ENCODE data around the gene LRPAP1. TPM values are rescaled to one million over a fixed set of nuclear protein-coding genes. Genes with fewer than 3 reads are reported as not detected.
"Not testable (repeated sequence)": the region's sequence is repeated elsewhere in the genome, so short reads cannot be mapped to it uniquely, and the experiment has no call there.

The LRPAP1 gene
- total and polyA plus RNA-seq, 2 donors (not counting 3 experiments of a cell fraction or from before 2014, with no cell fraction given): 90.1 to 170 TPM

DNA sequence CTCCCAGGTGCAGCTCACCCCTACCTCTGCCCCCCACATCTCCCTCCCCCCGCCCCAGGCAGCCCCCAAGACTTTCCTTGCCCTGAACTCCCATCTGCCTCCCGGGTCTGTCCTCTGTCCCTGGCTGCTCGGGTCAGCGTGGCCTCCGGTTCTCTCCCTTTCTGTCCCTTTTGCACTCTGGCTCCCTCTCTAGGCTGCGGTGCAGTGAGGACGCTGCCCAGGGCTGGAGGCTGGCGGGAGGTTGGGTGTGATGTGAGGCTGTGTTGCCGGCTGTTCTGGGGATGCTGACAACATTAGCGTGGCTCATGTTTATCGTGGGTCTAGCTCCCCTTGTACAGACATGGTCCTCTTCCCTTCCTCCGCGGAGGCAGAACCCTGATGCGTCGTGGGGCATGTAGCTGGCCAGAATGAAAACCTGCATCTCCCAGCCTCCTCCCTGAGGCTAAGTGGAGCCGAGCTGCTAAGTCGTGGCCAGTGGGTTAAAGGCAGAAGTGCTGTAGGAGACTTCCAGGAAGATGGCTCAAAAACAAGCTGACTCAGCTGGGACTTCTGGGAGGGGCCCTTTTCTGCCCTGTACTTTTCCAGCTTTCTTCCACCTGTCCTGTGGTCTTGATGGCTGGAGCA is 24.1 kb upstream of the LRPAP1 start:
- H3K9me3 ChIP-seq (replicated peaks; ENCODE audit: control insufficient read depth, insufficient read depth, low read length); H3K36me3 ChIP-seq (ENCODE audit: control insufficient read depth in 2 of 2, extremely low read depth in 1 of 2, insufficient read depth in 2 of 2, low read length in 2 of 2); H4K20me1 ChIP-seq (replicated peaks; ENCODE audit: control insufficient read depth, extremely low read depth, insufficient read depth, low read length); H2AFZ ChIP-seq (ENCODE audit: low read depth, low read length); H3K4me2 ChIP-seq (ENCODE audit: insufficient read depth, low read length); H3K4me3 ChIP-seq (replicated peaks in 1 of 3; ENCODE audit: insufficient read depth in 1 of 3, low read depth in 1 of 3, low read length in 3 of 3); H3K9me1 ChIP-seq (replicated peaks; ENCODE audit: control insufficient read depth, extremely low read depth, insufficient read depth, low read length); H3K27me3 ChIP-seq (ENCODE audit: control insufficient read depth in 2 of 2, insufficient read depth in 2 of 2, low read length in 2 of 2); H3K9ac ChIP-seq (replicated peaks; ENCODE audit: extremely low read depth, insufficient read depth, low read length); H3K79me2 ChIP-seq (ENCODE audit: control insufficient read depth, insufficient read depth, low read length); POLR2A ChIA-PET; H3K27ac ChIP-seq (ENCODE audit: insufficient read depth, low read depth, low read length); DNase-seq (ENCODE audit: low read depth, low spot score); H3K4me1 ChIP-seq (ENCODE audit: control insufficient read depth, extremely low read depth, insufficient read depth, low read length); CTCF ChIA-PET; intact Hi-C loops (cut with micrococcal nuclease); FAIRE-seq; dilution Hi-C loops (cut with MboI; ENCODE audit: extremely low pct_ligation_motif_present, low sequenced_read_pairs); BruUV-seq (replicated peaks): not testable (repeated sequence)

- intact Hi-C loops (cut with micrococcal nuclease); H3K9ac ChIP-seq (replicated peaks; ENCODE audit: extremely low read depth, insufficient read depth, low read length); H4K20me1 ChIP-seq (replicated peaks; ENCODE audit: control insufficient read depth, extremely low read depth, insufficient read depth, low read length); POLR2A ChIA-PET; CTCF ChIA-PET; BruUV-seq (replicated peaks); DNase-seq (ENCODE audit: low read depth, low spot score); dilution Hi-C loops (cut with MboI; ENCODE audit: extremely low pct_ligation_motif_present, low sequenced_read_pairs); H3K27ac ChIP-seq (ENCODE audit: insufficient read depth, low read depth, low read length); H3K27me3 ChIP-seq (ENCODE audit: control insufficient read depth in 2 of 2, insufficient read depth in 2 of 2, low read length in 2 of 2); FAIRE-seq; H3K4me1 ChIP-seq (ENCODE audit: control insufficient read depth, extremely low read depth, insufficient read depth, low read length); H3K9me1 ChIP-seq (replicated peaks; ENCODE audit: control insufficient read depth, extremely low read depth, insufficient read depth, low read length); H3K4me3 ChIP-seq (replicated peaks in 1 of 3; ENCODE audit: insufficient read depth in 1 of 3, low read depth in 1 of 3, low read length in 3 of 3); H3K79me2 ChIP-seq (ENCODE audit: control insufficient read depth, insufficient read depth, low read length); H2AFZ ChIP-seq (ENCODE audit: low read depth, low read length); H3K9me3 ChIP-seq (replicated peaks; ENCODE audit: control insufficient read depth, insufficient read depth, low read length); H3K36me3 ChIP-seq (ENCODE audit: control insufficient read depth in 2 of 2, extremely low read depth in 1 of 2, insufficient read depth in 2 of 2, low read length in 2 of 2); H3K4me2 ChIP-seq (ENCODE audit: insufficient read depth, low read length): not testable (repeated sequence)
Measured at GRCh38 chr4:3555459-3556070, 23.3 kb upstream of the LRPAP1 start.

DNA sequence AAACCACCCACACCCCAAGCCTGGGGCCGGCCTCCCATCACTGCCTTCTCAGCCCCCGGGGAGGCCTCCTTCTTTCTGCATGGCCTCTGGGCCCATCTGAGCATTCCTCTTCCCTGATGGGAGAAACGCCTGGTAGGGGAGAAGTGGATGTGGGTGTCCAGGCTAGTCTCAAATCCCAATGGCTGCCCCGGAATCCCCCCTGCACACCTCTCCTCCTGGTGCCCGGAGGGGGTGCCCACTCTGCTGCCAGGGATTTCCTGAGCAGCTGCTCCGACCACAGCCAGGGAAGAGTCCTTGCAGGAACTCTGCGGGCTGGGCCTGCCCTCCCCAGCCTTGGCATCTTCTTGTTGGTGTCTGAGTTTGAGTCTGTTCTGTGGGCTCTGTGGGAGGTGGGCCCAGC is 19.1 kb upstream of the LRPAP1 start:
- H3K9me1 ChIP-seq (replicated peaks; ENCODE audit: control insufficient read depth, extremely low read depth, insufficient read depth, low read length); FAIRE-seq; H3K27ac ChIP-seq (ENCODE audit: insufficient read depth, low read depth, low read length); H2AFZ ChIP-seq (ENCODE audit: low read depth, low read length); H3K27me3 ChIP-seq (ENCODE audit: control insufficient read depth in 2 of 2, insufficient read depth in 2 of 2, low read length in 2 of 2); H4K20me1 ChIP-seq (replicated peaks; ENCODE audit: control insufficient read depth, extremely low read depth, insufficient read depth, low read length); H3K36me3 ChIP-seq (ENCODE audit: control insufficient read depth in 2 of 2, extremely low read depth in 1 of 2, insufficient read depth in 2 of 2, low read length in 2 of 2); BruUV-seq (replicated peaks); H3K4me3 ChIP-seq (replicated peaks in 1 of 3; ENCODE audit: insufficient read depth in 1 of 3, low read depth in 1 of 3, low read length in 3 of 3); CTCF ChIA-PET; H3K79me2 ChIP-seq (ENCODE audit: control insufficient read depth, insufficient read depth, low read length); H3K9ac ChIP-seq (replicated peaks; ENCODE audit: extremely low read depth, insufficient read depth, low read length); intact Hi-C loops (cut with micrococcal nuclease); H3K4me1 ChIP-seq (ENCODE audit: control insufficient read depth, extremely low read depth, insufficient read depth, low read length); dilution Hi-C loops (cut with MboI; ENCODE audit: extremely low pct_ligation_motif_present, low sequenced_read_pairs); H3K9me3 ChIP-seq (replicated peaks; ENCODE audit: control insufficient read depth, insufficient read depth, low read length); DNase-seq (ENCODE audit: low read depth, low spot score); POLR2A ChIA-PET; H3K4me2 ChIP-seq (ENCODE audit: insufficient read depth, low read length): not testable (repeated sequence)

DNA sequence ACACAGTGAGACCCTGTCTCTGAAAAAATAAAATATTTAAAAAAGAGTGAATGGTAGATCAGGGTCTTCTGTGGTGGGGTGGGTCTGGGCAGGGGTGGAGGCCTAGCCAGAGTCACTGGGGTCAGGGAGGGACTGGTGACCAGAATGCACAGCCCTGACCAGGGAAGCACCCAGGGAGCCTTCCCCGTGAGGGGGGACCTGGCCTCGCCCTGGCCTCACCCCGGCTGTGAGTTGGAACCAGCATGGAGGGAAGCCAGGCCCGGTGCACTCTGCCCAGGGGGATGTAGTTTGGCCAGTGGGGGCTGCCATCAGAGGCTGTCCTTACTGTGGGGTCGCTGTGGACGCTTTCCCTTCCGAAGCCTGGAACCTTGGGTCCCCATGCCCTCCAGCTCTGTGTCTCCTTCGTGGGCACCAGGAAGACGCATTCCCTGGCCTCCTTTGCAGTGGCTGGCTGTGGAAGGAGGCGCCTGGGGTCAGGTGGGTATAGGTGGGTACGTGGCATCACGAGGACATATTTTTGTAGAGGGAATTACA is 18.6 kb upstream of the LRPAP1 start:
- POLR2A ChIA-PET; H3K9ac ChIP-seq (replicated peaks; ENCODE audit: extremely low read depth, insufficient read depth, low read length); H3K9me3 ChIP-seq (replicated peaks; ENCODE audit: control insufficient read depth, insufficient read depth, low read length); DNase-seq (ENCODE audit: low read depth, low spot score); H2AFZ ChIP-seq (ENCODE audit: low read depth, low read length); CTCF ChIA-PET; H3K4me2 ChIP-seq (ENCODE audit: insufficient read depth, low read length); H3K4me3 ChIP-seq (replicated peaks in 1 of 3; ENCODE audit: insufficient read depth in 1 of 3, low read depth in 1 of 3, low read length in 3 of 3); H3K9me1 ChIP-seq (replicated peaks; ENCODE audit: control insufficient read depth, extremely low read depth, insufficient read depth, low read length); FAIRE-seq; dilution Hi-C loops (cut with MboI; ENCODE audit: extremely low pct_ligation_motif_present, low sequenced_read_pairs); intact Hi-C loops (cut with micrococcal nuclease); H3K36me3 ChIP-seq (ENCODE audit: control insufficient read depth in 2 of 2, extremely low read depth in 1 of 2, insufficient read depth in 2 of 2, low read length in 2 of 2); H3K27ac ChIP-seq (ENCODE audit: insufficient read depth, low read depth, low read length); H3K4me1 ChIP-seq (ENCODE audit: control insufficient read depth, extremely low read depth, insufficient read depth, low read length); H3K79me2 ChIP-seq (ENCODE audit: control insufficient read depth, insufficient read depth, low read length); H3K27me3 ChIP-seq (ENCODE audit: control insufficient read depth in 2 of 2, insufficient read depth in 2 of 2, low read length in 2 of 2); H4K20me1 ChIP-seq (replicated peaks; ENCODE audit: control insufficient read depth, extremely low read depth, insufficient read depth, low read length); BruUV-seq (replicated peaks): not testable (repeated sequence)
